Activated T-cell treated with anti-CD3 and anti-CD28 coated beads for 48 hours (primary cell): ENCODE data around the gene ARF4.

Source experiments
- DNase-seq: peaks from one replicate; pipeline ENCODE4 v3.0.0-alpha.2; 2020; ENCODE audit warnings: low read depth

ARF4 gene

GRCh38 chr3:57577801-57578200 is 19.3 kb downstream of the ARF4 start:
- no peak for DNase-seq

GRCh38 chr3:57575966-57576626 is 21.0 kb downstream of the ARF4 start:
- no peak for DNase-seq

- DNase-seq = no peak
These were observed 25.0 kb downstream of the ARF4 start for GRCh38 chr3:57572096-57572495.

GRCh38 chr3:57570878-57571277 is 26.3 kb downstream of the ARF4 start:
- no peak for DNase-seq

- no peak for DNase-seq
These were observed 27.2 kb downstream of the ARF4 start for GRCh38 chr3:57569859-57570450.

GRCh38 chr3:57559526-57559925 is 37.6 kb downstream of the ARF4 start:
- no peak for DNase-seq

- DNase-seq = peak; percentile 37
These were observed 40.0 kb downstream of the ARF4 start for GRCh38 chr3:57557085-57557537.

GRCh38 chr3:57556459-57557084 is 40.6 kb downstream of the ARF4 start:
- DNase-seq = peak; percentile 14

GRCh38 chr3:57555738-57556458 is 41.2 kb downstream of the ARF4 start, which contains the start of gene PDE12:
TSS of gene PDE12 (plus strand) at chr3:57556274. CDS start at chr3:57556380, 106 bp downstream.
- DNase-seq = peak; percentile 80

- DNase-seq = no peak
These were observed 41.8 kb downstream of the ARF4 start for GRCh38 chr3:57555306-57555705.

- DNase-seq = no peak
These were observed 50.5 kb downstream of the ARF4 start for GRCh38 chr3:57546616-57547015.

GRCh38 chr3:57545636-57546268 is 51.4 kb downstream of the ARF4 start:
- DNase-seq = no peak

GRCh38 chr3:57544181-57545125 is 52.7 kb downstream of the ARF4 start, which contains the start of gene DNAH12:
TSS of gene DNAH12 (minus strand) at chr3:57544344. CDS start at chr3:57542870, 1,474 bp downstream.
- DNase-seq = peak; percentile 13

- DNase-seq = no peak
These were observed 58.7 kb downstream of the ARF4 start for GRCh38 chr3:57538465-57538864.

GRCh38 chr3:57530071-57530608 is 67.0 kb downstream of the ARF4 start:
- DNase-seq = no peak
